ACHN (cell line): ENCODE results near the gene RFFL.
"Not testable (repeated sequence)": the region's sequence is repeated elsewhere in the genome, so short reads cannot be mapped to it uniquely, and the experiment has no call there.

Experiments
- DNase-seq: peaks from one replicate; pipeline ENCODE4 v3.0.0-alpha.2; 2015
- in situ Hi-C: cut with HindIII; loops from 2 replicates; pipeline ENCODE4 v1.10.0; 2017; ENCODE audit warnings: low sequenced_read_pairs, low pct_ligation_motif_present, low pct_unique_long_range_greater_than_20kb

The RFFL gene

DNA sequence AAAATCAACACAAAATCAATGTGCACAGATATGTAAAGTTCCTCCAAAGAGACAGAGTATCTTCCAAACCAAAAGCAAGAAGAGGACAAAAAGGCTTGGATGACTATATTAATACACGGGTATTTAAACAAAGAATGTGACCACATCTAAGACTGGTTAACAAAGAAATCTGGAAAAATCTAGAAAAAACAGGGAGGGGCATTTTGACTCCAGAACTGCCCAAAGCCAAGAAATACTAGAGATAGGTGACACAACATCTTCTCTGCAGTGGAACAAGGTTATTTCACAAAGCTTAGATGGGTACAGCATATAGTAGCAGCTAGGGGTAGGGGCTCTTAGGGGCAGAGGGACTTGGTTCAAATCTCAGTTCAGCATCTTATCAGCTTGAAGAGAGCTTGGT, 10.3 kb downstream of the RFFL start:
- in situ Hi-C loops = no loop called here

DNA sequence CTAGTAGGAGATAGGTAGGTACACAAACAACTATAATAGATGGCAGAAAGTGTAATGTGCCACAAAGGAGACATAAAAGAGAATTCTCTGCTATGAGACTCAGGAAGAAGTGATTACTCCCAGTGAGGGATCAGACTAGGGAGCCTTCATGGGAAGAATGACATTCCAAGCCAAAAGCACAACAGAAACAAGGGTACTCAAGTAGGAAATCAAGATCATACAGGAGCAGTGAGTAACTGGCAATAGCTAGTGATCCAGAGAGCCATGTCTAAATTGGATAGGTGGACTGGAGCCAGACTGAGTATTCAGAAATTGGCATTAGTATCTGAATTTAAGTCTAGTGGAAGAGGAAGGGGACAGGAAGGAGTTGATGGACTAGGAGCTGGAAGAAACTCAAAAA, 10.7 kb downstream of the RFFL start:
- no peak for DNase-seq
- in situ Hi-C loops = no loop called here

More for the DNA sequence above, 10.3 kb downstream of the RFFL start:
- DNase-seq = no peak

DNA sequence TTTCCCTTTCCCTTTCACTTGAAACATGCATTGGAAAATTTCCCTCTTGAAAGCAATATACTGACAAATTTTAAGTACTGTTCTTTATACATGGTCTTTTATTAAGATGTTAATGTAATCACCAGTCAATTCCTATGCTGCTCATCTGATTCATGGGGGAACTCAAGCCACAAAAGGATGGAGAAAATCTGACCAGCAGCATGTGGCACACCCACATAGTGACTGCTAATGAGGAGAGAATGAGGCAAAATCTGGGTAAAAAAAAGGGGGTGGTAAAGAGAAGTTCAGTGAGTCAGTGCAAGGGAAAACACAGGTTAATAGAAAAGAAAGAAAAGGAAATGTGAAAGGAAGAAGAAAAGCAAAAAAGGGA, 11.3 kb downstream of the RFFL start:
- in situ Hi-C loops = no loop called here
- no peak for DNase-seq

DNA sequence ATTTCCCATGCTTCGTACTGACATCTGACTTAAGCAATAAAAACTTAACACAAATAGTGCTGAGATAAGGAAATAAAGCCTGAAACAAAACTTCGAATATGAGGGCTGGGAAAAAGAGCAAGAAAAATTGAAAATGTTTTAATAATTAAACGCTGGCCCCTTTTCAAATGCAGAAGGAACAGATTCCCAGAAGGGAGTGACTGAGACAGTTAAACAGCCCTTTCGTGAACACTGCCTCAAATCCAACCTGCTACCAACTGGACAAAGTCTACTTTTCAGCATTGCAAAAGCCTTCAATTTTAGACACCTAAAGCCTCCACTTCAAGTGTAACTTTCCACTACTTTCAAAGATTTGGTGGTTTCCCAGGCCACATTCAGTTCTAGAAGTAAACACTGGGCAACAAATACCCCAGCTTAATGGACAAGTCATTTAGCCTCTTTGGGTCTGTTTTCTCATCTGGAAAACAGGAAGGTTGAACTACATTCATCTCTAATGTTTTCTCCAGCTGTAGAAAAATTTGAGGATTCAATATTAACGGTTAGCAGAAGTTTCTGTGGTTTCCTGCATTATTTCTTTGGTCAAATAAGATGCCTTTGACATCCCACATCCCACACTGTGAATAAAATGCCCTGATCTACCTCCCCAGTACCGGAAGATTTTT, 11.8 kb downstream of the RFFL start:
- in situ Hi-C loops = no loop called here
- DNase-seq = no peak

DNA sequence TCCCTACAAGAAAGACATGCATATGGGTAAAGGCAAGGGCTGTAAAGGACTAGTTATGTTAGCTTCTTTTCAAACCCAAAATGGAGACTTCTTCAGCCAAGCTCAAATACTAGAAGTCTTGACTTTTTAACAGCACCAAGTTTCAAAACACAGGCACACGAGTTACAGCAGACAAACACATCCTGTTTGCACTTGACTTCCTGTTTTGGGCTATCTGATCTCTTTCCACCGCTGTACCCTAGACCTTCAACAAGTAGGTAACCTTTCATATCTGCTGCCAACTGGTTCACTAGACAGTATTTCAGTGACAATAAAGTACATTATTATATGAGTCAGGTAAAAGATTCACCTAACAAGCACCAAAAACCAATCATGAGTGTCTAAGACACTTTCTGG, 12.3 kb downstream of the RFFL start:
- peak; percentile 24 for DNase-seq
- in situ Hi-C loops = no loop called here

DNA sequence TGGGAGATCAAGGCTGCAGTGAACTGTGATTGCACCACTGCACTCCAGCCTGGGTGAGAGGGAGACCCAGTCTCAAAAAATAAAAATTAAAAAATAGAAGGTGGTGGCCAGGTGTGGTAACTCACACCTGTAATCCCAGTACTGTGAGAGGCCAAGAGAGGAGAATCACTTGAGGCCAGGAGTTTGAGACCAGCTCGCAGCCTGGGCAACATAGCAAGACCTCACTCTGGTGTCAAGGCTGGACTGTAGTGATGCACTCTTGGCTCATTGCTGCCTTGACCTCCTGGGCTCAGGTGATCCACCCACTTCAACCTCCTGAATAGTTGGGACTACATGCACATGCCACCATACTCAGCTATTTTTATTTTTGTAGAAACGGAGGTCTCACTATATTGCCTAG, 13.3 kb downstream of the RFFL start:
- DNase-seq = no peak
- in situ Hi-C loops = no loop called here

DNA sequence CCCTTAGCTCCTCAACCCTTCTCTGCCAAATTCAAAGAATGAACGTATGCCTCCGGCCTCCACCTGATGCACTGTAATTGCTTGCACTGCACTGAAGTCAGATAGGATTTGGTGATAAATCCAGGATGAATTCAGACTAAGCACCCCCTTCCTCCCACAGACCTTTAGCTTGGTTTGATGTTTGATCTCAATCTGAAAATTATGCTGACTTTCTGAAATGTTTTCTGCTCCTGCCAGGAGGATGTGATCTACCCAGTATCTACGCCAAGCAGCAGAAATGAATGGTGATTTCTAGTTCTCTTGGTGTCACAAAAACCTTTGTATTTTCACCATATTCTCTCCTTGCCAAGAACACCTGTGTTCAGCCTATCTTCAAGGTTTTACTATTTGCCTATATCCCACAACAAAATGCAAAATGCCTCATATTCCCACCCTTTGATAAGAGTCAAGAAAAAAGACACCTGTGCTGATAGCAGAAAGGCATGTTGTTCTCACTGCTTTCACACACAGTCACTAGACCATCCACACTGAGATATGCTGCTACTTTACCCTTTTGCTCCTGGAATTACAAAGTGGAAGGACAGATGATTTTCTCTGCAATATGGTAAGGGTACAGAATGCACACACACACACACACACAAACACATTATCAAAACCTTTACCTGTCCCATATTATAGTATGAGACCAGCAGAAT, 14.7 kb downstream of the RFFL start:
- in situ Hi-C loops = no loop called here
- DNase-seq = no peak

DNA sequence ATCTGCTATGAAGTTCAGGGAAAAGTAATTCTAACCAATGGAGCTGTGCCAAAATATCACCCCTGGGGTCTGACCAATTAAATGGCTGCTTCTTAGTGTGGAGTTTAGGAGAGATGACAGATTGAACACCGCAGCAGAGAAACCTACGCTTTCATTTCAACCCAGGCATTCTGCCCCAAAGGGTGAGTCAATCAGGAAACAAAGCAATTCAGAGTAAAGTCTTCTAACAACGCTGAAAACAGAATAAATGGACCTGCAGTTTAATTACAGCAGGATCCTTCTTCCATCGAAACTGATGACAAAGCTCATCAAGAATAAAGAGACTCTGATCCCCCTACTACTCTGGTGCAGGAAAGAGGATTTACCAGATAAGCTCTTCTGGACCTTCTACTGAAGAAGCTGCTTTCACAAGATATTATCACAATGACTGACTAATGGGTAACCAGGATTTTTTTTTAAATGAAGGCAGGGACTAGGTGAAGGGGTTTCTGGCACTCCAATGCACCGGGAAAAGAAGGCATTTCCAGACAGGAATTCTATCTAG, 16.7 kb downstream of the RFFL start:
- peak; percentile 84 for DNase-seq
- in situ Hi-C loops = no loop called here

DNA sequence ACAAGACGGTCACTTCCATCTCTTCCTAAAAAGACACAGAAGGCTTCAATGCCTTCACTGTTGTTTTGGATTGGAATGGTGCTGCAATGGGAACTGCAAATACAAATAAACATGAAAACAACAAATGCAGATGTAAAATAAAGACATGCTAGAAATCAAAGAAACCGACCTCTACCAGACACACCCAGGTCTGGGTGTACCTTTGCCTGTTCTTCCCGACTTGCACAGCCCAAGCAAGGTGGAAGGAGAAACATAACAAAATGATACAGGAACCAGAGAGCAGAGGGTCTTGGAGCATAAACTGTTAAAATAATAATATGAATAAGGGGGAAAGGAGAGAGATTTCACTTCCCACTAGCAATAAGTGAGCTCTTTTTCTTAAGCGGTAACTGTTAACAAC, 17.3 kb downstream of the RFFL start:
- in situ Hi-C loops = no loop called here
- DNase-seq = no peak

DNA sequence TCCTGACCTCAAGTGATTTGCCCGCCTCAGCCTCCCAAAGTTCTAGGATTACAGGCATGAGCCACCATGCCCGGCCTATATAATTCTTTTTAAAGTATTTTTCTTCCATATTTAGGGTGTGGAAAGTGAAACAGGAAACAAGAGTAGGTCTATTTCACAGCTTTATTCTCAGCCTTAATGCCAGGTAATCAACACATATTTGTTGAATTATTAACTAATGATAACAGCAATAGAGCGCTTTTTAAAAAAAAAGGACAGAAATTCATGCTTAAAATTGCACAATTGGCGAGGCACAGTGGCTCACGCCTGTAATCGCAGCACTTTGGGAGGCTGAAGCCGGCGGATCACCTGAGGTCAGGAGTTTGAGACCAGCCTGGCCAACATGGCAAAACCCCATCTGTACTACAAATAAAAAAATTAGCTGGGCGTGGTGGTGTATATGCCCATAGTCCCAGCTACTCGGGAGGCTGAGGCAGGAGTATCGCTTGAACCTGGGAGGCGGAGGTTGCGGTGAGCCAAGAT, 18.0 kb downstream of the RFFL start:
- in situ Hi-C loops, DNase-seq: not testable (repeated sequence)

DNA sequence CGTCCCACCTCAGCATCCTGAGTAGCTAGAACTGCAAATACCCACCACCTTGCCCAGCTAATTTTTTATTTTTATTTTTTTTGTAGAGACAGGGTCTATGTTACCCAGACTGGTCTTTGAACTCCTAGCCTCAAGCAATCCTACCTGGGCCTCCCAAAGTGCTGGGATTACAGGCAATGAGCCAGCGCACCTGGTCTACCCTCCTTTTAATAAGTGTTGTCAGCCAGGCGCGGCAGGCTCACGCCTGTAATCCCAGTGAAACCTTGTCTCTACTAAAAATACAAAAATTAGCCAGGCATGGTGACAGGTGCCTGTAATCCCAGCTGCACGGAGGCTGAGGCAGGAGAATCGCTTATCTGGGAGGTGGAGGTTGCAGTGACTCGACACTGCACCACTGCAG, 19.3 kb downstream of the RFFL start:
- DNase-seq = no peak
- in situ Hi-C loops = no loop called here

DNA sequence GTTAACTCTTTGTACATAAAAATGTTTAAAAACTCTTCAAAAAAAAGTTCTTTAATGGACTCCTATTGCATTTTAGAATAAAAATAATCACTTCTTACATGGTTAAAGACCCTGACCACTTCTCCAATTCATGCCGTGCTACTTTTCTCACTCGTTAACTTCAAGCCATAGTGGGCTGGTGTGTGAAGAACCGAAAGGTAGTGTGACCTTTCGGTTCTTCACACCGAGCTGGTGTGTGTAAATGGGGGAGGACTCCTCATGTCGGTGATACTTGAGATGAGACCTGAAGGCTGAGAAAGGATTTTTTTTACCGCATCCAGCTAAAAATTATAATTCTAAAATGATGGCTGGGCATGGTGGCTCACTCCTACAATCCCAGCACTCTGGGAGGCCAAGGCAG, 22.1 kb downstream of the RFFL start:
- in situ Hi-C loops = no loop called here
- no peak for DNase-seq

DNA sequence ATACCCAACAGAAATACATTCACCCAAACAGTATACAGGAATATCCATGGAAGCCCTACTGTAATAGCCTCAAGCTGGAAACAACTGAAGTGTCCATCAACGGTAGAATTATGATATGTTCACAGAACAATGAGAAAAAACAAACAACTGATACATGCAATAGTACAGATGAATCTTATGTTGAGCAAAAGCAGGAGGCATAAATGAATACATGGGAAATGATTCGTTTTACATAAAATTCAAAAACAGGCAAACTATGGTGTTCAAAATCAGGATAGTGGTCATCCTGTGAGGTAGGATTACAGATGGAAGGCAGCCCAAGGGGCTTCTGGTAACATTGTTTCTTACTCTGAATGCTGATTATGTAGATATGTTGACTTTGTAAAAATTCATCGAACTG, 25.1 kb downstream of the RFFL start:
- in situ Hi-C loops = no loop called here

DNA sequence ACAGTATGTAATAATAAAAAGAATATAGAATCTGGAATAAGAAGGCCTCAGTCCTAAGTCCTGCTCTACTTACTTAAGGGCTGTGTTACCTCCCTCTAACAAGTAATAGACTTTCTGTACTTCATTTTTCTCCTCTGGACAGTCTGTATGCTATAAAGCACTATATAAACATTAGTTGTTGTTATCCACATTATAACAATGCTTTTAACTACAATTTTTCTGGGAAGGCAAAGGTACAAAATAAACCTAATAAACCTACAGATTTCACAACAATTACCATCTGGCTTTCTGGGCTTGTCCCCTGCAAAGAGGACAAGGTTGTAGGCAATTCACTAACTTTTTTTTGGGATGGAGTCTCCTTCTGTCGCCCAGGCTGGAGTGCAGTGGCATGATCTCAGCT, 32.7 kb downstream of the RFFL start:
- no peak for DNase-seq
- in situ Hi-C loops = no loop called here

More for the DNA sequence above, 25.1 kb downstream of the RFFL start:
- DNase-seq = no peak

DNA sequence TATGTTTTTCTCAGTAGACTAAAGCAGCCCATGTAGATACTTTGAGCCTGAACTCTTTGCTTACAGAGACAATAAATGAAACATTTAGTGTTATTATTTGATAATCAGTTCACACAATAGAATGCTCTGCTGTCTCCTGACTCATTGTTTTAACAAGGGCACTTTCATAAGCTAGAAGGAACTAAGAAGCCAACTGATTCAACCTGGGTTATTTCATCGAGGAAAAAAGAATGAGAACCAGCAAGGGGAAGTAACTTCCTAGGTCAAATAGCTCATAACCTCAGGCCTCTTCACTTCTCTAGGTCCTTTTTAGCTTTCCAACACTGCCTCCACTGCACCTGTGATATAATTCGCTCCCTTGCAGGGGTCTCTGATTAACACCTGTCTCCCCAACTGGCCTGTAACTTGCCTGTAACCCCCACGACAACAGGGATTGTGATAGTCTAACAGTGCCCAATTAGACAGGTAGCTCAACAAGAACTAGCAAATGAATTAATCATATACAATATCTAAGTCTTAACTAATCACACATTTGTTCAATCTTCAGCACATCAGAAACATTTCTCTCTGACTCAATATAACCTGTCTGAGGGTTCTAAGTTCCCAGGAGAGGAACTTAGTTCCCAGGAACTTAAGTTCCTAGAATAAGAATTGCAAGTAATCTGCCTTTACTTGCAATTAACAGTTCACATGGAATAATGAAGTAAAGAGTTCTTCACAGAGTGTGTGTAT, 34.8 kb downstream of the RFFL start:
- in situ Hi-C loops = no loop called here
- DNase-seq = no peak

DNA sequence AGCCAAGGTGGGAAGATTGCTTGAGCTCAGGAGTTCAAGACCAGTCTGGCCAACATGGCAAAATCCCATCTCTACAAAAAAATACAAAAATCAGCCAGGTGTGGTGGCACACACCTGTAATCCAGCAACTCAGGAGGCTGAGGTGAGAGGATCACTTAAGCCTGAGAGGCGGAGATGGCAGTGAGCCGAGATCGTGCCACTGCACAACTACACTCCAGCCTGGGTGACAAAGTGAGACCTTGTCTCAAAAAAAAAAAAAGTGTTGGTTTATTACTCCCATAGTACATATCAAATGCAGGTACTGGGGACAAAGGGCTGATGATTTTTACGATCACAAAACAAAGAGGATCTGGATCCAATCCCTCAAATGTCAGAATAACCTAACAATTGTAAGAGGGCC, 35.4 kb downstream of the RFFL start:
- in situ Hi-C loops, DNase-seq: not testable (repeated sequence)

DNA sequence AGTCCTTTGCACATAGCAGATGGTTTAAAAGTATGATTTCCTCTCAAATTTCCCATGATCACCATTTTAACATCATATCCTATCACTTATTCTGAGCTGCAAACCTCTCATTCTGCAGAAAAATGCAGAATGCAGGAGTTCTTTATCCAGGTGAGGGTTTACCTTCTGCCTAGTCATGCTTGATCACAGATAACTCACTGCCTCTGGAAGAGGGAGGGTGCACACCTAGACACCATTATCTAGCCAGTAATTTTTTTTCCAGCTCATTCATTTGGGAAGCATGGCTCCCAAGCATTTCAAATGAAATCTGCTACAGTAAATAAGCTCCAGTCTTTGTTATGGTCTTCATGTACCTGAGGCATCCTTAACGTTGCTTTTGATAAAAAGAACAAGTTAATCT, 38.0 kb downstream of the RFFL start:
- DNase-seq = no peak
- in situ Hi-C loops = no loop called here

DNA sequence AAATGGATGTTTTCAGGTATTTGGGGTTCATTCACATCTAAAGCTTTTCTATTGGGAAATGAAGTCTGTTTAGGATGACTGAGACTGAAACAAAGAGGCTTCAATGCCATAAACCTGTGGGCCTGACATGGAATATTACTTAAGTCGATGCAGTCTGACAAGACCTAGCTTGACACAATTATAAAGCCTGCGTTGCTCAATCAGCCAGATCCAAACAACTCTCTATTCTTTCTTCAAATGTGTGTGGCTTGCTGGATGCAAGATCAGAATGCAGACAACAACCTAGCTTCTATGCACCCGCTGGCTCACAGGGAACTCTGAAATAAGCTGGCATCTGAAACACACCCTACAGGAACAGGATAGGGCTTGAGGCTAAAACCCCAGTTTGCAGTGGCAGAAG, 40.0 kb downstream of the RFFL start:
- in situ Hi-C loops = no loop called here
- no peak for DNase-seq

DNA sequence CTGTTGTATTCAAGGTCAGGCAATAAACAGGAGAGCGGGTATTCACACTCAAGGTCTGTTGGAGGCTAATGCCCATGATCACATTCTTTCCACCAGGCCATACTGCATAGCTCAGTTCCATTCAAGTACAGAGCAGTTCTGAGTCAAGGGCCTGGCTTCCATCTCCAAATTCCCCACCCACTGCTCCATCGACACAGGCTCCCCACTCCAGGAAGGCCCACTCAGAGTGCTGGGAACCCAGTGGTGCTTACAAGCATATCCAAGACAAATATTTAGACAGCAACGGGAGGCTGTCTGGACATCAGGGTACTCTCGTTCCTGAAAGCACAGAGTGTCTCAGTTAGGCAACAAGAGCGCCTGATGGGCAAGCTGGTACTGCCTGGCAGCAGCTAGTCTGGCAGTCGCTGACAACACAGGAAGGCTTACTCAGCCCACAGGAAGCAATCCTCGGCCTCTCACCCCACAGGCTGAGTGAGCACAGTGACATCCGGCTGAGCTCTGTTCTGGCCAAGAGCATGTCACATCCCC, 40.9 kb downstream of the RFFL start:
- in situ Hi-C loops = no loop called here
- DNase-seq = peak; percentile 78
